OCI-LY7 (cell line): ENCODE data around the gene CCDC116. TPM values are rescaled to one million over a fixed set of nuclear protein-coding genes. Genes with fewer than 3 reads are reported as not detected.
"Not testable (repeated sequence)": the region's sequence is repeated elsewhere in the genome, so short reads cannot be mapped to it uniquely, and the experiment has no call there.

Source experiments
- BruUV-seq: library from RNA; stranded (reverse); fragments of 400-500 nt; replicated peaks from 2 replicates; lab custom pipeline; 2021; lab: Mats Ljungman, UMichigan
- CTCF ChIA-PET: fragments of 300-600 bp; sonication (Branson Sonifier 250); formaldehyde crosslinking; loops from one replicate; lab custom pipeline; 2022; ENCODE audit warnings: antibody characterized with exemption; ENCODE audit not compliant: unreplicated experiment; lab: Charles Lee
- POLR2A ChIA-PET: fragments of 300-600 bp; sonication (Branson Sonifier 250); formaldehyde crosslinking; loops from one replicate; lab custom pipeline; 2022; ENCODE audit warnings: antibody characterized with exemption; lab: Charles Lee
- DNase-seq: peaks from one replicate; pipeline ENCODE4 v3.0.0-alpha.2; 2015; ENCODE audit warnings: low spot score
- H2AFZ ChIP-seq: fragments of 200-600 bp; sonication (generic), shearing (Covaris generic); 2 replicates; pipeline ENCODE4 v1.6.1; 2014; ENCODE audit warnings: mild to moderate bottlenecking, antibody characterized with exemption, low read length, moderate library complexity
- H3K27ac ChIP-seq: fragments of 200-600 bp; sonication (generic); 2 replicates; pipeline ENCODE4 v1.5.1; 2014; ENCODE audit warnings: mixed run types, low read depth, mild to moderate bottlenecking, moderate library complexity, low read length, inconsistent platforms; ENCODE audit not compliant: poor library complexity, severe bottlenecking
- H3K36me3 ChIP-seq: fragments of 200-600 bp; sonication (generic); 2 replicates; pipeline ENCODE4 v1.6.1; 2014; ENCODE audit warnings: mild to moderate bottlenecking, antibody characterized with exemption, low read length, moderate library complexity, mixed read lengths; ENCODE audit not compliant: insufficient read depth
- H3K4me1 ChIP-seq: fragments of 200-600 bp; sonication (generic); 2 replicates; pipeline ENCODE4 v1.5.1; 2014; ENCODE audit warnings: mild to moderate bottlenecking, low read length; ENCODE audit not compliant: insufficient read depth, poor library complexity, severe bottlenecking
- H3K4me2 ChIP-seq: fragments of 200-600 bp; sonication (generic); 2 replicates; pipeline ENCODE4 v1.6.1; 2014; ENCODE audit warnings: mild to moderate bottlenecking, low read length
- H3K4me3 ChIP-seq: fragments of 200-600 bp; sonication (generic); 2 replicates; pipeline ENCODE4 v1.5.1; 2014; ENCODE audit warnings: mild to moderate bottlenecking, low read depth, low read length; ENCODE audit not compliant: poor library complexity, severe bottlenecking
- H3K79me2 ChIP-seq: fragments of 200-600 bp; sonication (generic); 2 replicates; pipeline ENCODE4 v1.6.1; 2016; ENCODE audit warnings: low read depth, mild to moderate bottlenecking, low read length, moderate library complexity, mixed read lengths; ENCODE audit not compliant: insufficient read depth
- H3K9me2 ChIP-seq: fragments of 200-600 bp; sonication (generic); 2 replicates; pipeline ENCODE4 v1.6.1; 2016; ENCODE audit warnings: mild to moderate bottlenecking, low read length, mixed read lengths; ENCODE audit not compliant: insufficient read depth
- H3K9me3 ChIP-seq: fragments of 200-600 bp; sonication (generic); 2 replicates; pipeline ENCODE4 v1.6.1; 2014; ENCODE audit warnings: mild to moderate bottlenecking, mixed run types, low read length, mixed read lengths
- H4K20me1 ChIP-seq: fragments of 200-600 bp; sonication (generic); 2 replicates; pipeline ENCODE4 v1.6.1; 2014; ENCODE audit warnings: mild to moderate bottlenecking, antibody characterized with exemption, low read length, moderate library complexity, mixed read lengths; ENCODE audit not compliant: insufficient read depth
- EZH2phosphoT487 ChIP-seq: fragments of 200-600 bp; sonication (generic); IDR thresholded peaks from 2 replicates; pipeline ENCODE4 v1.6.1; 2018; ENCODE audit warnings: low read depth, borderline replicate concordance, mild to moderate bottlenecking, mixed run types, antibody characterized with exemption, low read length, moderate library complexity, mixed read lengths
- intact Hi-C: fragments of 100-400 bp; cut with micrococcal nuclease; formaldehyde crosslinking; loops from one replicate; pipeline ENCODE4 v1.10.0; 2022; ENCODE audit not compliant: unreplicated experiment
- total RNA-seq, 2 experiments: library from RNA; depleted of rRNA in 1 of 2; stranded (reverse); fragments of >200 nt in 1 of 2; shearing (Covaris generic) in 1 of 2; gene quantifications; 2 replicates each; pipeline ENCODE4 v1.2.3, GENCODE V29; 2014 to 2022
- TF ChIP-seq, protein P1 (sequence below): fragments of 200-600 bp; sonication (generic); conservative IDR thresholded peaks from 2 replicates; pipeline ENCODE4 v1.5.1; 2014; ENCODE audit warnings: mild to moderate bottlenecking, antibody characterized with exemption, low read length, moderate library complexity, mixed read lengths

CCDC116 gene
- total RNA-seq, 2 experiments from 2014 or later = 1.5 to 3.1 TPM

DNA sequence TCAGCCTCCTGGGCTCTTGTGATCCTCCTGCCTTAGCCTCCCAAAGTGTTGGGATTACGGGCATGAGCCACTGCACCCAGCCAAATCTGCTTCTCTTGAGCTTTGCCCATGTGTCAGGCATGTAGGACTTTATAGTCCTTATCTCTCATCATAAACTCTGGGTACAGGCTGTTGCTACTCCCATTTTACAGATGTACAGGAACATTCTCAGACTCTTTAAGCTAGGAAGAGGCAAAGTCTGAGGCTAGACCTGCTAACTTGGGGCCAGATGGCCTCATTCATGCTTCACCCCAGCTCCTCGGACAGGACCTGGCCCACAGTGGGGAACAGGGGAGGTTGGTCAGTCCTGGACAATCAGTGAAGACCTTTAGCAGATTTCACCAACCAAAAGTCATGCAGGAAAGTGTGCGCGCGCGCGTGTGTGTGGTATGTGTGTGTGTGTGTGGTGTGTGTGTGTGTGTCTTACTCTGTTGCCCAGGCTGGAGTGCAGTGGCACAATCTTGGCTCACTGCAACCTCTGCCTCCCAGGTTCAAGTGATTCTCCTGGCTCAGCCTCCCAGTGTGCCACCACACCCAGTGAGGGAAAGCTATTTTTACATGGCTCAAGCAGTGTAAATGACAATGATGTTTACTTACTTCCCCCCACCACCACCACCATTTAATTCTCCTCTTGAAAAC is 26.5 kb upstream of the CCDC116 start:
- intact Hi-C loops = no loop called here
- Histone ChIP-seq H3K4me3 (no peak overlapping the region), H2AFZ (no peak overlapping the region), H3K36me3 (peaks cover 79% of the 10 kb centered on the region), H3K9me3 (no peaks in the 10 kb centered on the region), H4K20me1 (no peaks in the 10 kb centered on the region; the same call in 1 of the 2 replicates), H3K4me1 (peaks cover 13% of the 10 kb centered on the region), H3K9me2 (no peaks in the 10 kb centered on the region), H3K4me2 (no peak overlapping the region), H3K79me2 (peaks cover 88% of the 10 kb centered on the region), H3K27ac (no peak overlapping the region)
- ChIA-PET POLR2A (no interaction called here), CTCF (interaction anchor here (0.7 kb wide), 1 partner anchor 12 kb away, joined by 6 read pairs; no protein-coding TSS in a partner anchor)
- DNase-seq = no peak
- TF ChIP-seq EZH2phosphoT487 = no peak
- TF ChIP-seq, protein P1, sequence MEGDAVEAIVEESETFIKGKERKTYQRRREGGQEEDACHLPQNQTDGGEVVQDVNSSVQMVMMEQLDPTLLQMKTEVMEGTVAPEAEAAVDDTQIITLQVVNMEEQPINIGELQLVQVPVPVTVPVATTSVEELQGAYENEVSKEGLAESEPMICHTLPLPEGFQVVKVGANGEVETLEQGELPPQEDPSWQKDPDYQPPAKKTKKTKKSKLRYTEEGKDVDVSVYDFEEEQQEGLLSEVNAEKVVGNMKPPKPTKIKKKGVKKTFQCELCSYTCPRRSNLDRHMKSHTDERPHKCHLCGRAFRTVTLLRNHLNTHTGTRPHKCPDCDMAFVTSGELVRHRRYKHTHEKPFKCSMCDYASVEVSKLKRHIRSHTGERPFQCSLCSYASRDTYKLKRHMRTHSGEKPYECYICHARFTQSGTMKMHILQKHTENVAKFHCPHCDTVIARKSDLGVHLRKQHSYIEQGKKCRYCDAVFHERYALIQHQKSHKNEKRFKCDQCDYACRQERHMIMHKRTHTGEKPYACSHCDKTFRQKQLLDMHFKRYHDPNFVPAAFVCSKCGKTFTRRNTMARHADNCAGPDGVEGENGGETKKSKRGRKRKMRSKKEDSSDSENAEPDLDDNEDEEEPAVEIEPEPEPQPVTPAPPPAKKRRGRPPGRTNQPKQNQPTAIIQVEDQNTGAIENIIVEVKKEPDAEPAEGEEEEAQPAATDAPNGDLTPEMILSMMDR = no peak
- BruUV-seq = no TSS peak

DNA sequence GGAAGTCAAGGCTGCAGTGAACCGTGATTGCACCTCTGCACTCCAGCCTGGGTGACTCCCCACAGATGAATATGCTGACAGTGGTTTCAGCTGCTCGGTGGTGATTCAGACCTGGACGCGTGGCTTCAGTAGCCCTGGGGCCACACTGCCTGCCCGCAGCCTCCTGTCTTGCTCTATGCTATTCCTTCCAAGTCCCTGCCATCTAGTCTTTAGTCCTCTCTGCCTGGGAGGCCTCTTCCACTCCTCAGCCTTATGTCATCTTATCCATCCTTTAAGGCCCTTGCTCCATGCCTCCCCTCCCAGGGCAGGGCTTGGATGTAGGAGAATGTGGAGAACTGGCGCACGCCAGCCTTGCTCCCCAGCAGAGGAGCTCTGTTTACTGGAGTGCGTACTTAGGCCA is 25.8 kb upstream of the CCDC116 start:
- Histone ChIP-seq H3K27ac (no peak overlapping the region), H3K4me3 (no peak overlapping the region), H3K4me2 (no peak overlapping the region), H2AFZ (no peak overlapping the region), H3K36me3 (peaks cover 83% of the 10 kb centered on the region), H3K9me3 (no peaks in the 10 kb centered on the region), H3K79me2 (peaks cover 81% of the 10 kb centered on the region), H3K4me1 (peaks cover 13% of the 10 kb centered on the region), H3K9me2 (no peaks in the 10 kb centered on the region), H4K20me1 (no peaks in the 10 kb centered on the region; the same call in 1 of the 2 replicates)
- intact Hi-C loops = no loop called here
- no peak for TF ChIP-seq EZH2phosphoT487
- TF ChIP-seq, protein P1 = no peak
- no peak for DNase-seq
- BruUV-seq = no TSS peak
- CTCF ChIA-PET = interaction anchor here (0.6 to 0.7 kb wide), 2 partner anchors 11 to 13 kb away, joined by 3 to 6 read pairs; no protein-coding TSS in a partner anchor
- POLR2A ChIA-PET = no interaction called here

DNA sequence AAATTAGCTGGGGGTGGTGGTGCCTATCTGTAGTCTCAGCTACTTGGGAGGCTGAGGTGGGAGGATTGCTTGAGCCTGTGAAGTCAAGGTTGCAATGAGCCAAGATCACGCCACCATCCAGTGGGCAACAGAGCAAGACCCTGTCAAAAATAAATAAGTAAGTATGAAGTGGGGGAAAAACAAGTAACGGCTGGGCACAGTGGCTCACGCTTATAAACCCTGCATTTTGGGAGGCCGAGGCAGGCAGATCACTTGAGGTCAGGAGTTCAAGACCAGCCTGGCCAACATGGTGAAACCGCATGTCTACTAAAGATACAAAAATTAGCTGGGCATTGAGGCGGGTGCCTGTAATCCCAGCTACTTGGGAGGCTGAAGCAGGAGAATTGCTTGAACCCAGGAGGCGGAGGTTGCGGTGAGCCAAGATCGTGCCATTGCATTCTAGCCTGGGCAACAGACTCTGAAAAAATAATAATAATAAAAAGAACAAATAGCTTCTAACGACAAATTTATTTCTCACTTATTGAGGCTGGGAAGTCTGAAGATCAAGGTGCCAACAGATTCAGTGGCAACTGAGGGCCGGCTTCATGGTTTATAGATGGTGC is 22.9 kb upstream of the CCDC116 start:
- H4K20me1 ChIP-seq, H3K4me3 ChIP-seq, H3K4me2 ChIP-seq, H3K9me3 ChIP-seq, CTCF ChIA-PET, H2AFZ ChIP-seq, BruUV-seq, H3K9me2 ChIP-seq, H3K27ac ChIP-seq, DNase-seq: not testable (repeated sequence)
- intact Hi-C loops = loop anchor here (10.0 kb wide), 1 partner anchor 1395 kb away; no protein-coding TSS in a partner anchor
- Histone ChIP-seq H3K79me2 (peaks cover 76% of the 10 kb centered on the region), H3K36me3 (peaks cover 83% of the 10 kb centered on the region), H3K4me1 (peaks cover 20% of the 10 kb centered on the region)
- POLR2A ChIA-PET = interaction anchor here (1.1 to 1.9 kb wide), 2 partner anchors 11 to 18 kb away, joined by 3 to 6 read pairs; no protein-coding TSS in a partner anchor
